Activated effector memory CD4-positive, alpha-beta T cell treated with anti-CD3 and anti-CD28 coated beads, Interleukin-2, amount 50 U/mL, for 16 hours (primary cell): Measurements from ENCODE around the gene OR6C76.
"Not testable (repeated sequence)": the region's sequence is repeated elsewhere in the genome, so short reads cannot be mapped to it uniquely, and the experiment has no call there.

Experiments used
- DNase-seq: peaks from one replicate; pipeline ENCODE4 v3.0.0-alpha.2; 2020

OR6C76 gene

DNA sequence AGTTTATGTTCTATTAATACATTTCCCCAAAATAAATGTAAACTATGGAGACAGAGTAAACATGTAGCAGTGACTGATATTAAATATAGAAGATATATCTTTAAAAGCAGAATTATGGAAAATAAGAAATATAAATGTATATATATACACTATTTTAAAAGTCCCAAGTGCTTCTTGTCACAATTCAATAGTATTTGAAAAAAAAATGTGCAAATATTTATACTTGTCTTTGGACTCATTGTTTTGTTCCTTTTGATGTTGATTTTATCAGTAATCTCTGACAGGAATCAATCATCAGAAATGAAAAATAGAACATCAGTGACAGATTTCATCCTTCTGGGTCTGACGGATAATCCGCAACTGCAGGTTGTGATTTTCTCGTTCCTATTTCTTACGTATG is at the start of gene OR6C76:
TSS of gene OR6C76 (plus strand) at position 301 of the 400 bp plus-strand sequence. CDS start at position 301, 0 bp downstream.
- DNase-seq = no peak

DNA sequence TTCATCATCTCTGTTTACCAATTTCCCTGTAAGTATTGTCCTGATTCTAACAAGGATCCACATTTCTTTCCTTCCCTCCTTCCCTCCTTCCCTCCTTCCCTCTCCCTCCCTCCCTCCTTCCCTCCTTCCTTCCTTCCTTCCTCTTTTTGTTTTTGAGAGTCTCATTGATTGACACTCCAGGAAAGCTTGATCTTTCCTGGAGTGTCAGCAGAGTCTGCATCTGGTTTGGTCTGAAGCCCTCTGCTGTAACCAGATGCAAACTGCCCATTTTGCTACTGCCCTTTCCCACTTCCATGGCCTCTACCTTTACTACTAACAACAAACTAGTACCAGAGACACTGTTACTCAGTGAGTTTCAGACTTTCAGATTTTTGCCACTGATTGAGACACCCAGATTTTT is 40.2 kb upstream of the OR6C76 start:
- DNase-seq = no peak

DNA sequence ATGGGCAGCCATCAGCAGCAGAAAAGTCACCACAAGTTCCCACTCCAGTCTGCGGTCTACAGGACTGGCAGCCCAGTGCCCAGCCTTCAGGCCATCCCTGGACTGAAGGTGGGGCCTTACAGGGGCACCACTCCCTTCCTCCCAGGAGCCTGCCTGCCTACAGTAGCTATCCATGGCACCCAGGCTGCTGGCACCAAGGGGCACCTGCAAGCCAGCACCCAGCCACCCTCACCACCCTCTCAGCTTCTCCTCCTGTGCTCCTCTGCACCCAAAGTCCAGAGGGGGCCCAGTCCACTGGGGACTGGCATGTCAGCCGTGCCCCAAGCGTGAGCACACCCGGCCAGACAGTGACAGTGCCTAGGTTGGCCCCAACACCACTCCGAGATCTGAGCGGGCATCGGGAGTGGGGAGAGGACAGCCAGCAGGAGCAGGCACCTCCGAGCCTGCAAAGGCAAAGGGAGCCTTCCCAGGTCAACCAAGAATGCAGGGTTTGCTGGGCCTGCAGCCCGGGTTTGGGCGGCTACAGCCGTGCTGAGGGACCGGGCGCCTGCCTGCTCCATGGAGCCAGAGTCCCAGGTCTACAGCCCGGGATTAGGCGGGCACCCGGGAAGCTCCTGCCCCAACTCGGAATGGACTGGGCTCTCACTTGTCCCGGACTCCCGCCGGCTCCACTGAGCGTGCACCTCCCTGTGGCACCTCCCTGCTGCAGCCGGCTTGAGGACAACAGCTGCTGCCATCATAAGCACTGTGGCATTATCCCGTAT is 33.8 kb upstream of the OR6C76 start:
- DNase-seq = no peak

DNA sequence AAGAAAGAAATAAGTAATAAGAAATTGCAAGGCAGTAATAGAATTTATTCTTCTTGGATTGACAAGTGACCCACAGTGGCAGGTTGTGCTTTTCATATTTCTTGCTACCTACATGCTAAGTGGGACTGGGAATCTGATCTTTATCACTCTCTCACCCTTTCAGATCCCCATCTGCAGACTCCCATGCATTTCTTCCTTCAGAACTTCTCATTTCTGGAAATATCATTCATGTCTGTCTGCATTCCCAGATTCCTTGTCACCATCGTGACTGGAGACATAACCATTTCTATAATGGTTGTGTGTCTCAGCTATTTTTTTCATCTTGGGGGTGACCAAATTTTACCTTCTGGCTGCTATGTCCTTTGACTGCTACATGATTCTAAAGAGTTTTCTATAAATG is 29.7 kb upstream of the OR6C76 start:
- DNase-seq = no peak

DNA sequence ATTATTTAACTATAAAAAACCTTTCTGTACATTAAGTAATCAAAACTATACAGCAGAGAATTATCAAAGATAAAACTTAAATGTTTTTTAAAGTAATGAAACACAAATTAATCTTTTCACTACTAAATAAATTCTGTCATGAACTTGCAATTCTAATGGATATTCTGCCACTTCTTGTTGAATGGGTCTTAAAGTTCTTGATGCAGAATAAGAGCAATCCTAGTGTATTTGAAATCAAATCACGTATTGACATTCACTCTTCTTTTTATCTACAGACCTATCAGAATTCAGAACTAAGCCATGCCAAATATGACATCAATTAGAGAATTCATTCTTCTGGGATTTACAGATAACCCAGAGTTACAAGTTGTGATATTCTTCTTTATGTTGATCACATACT is 25.8 kb upstream of the OR6C76 start, which contains the start of gene OR6C65:
TSS of gene OR6C65 (plus strand) at position 301 of the 400 bp plus-strand sequence. CDS start at position 301, 0 bp downstream.
- DNase-seq = no peak

DNA sequence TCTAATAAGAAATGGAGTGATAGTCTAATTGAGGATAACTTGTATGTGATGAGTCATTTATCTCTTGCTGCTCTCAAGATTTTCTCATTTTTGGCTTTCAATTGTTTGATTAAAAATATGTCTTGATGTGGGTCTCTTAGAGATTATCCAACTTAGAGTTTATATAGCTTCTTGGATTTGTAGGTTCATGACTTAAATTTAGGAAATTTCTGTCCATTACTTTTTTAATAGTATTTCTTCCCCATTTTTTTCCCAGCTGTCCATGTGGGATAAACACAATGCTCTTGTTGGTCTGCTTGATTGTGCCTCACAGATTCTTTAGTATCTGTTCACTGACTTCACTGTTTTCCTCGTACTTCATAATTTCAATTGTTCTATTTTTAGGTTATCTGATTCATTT is 18.2 kb upstream of the OR6C76 start:
- DNase-seq = no peak

DNA sequence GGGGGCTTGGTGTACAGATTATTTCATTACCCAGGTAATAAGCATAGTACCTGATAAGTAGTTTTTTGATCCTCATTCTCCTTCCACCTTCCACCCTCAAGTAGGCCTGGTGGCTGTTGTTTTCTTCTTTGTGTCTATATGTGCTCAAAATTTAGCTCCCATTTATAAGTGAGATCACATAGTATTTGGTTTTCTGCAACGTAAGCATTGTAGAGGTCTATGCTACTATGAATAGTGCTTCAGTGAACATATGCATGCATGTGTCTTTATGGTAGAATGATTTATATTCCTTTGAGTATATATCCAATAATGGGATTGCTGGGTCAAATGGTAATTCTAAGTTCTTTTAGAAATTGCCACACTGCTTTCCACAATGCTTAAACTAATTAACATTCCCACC is 16.9 kb upstream of the OR6C76 start:
- DNase-seq = not testable (repeated sequence)

DNA sequence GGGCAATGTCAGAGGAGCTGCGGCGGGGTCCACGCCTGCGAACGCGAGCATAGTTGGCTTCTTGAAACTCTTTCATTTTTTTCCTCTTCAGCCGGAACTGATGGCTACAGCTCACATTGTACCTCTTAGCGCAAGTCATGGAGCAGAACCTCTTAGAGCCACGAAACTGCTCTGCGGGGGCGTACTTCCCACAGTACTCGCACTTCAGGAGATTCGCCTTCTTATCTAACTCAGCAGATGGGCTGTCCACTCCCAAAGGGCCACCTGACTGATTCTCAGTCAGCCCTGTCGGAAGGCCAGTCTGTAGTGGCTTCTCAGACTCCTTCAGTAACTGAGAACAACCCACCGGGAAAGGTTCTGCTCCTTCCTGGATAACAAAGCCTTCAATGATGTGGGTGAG is 13.9 kb upstream of the OR6C76 start:
- DNase-seq = not testable (repeated sequence)

DNA sequence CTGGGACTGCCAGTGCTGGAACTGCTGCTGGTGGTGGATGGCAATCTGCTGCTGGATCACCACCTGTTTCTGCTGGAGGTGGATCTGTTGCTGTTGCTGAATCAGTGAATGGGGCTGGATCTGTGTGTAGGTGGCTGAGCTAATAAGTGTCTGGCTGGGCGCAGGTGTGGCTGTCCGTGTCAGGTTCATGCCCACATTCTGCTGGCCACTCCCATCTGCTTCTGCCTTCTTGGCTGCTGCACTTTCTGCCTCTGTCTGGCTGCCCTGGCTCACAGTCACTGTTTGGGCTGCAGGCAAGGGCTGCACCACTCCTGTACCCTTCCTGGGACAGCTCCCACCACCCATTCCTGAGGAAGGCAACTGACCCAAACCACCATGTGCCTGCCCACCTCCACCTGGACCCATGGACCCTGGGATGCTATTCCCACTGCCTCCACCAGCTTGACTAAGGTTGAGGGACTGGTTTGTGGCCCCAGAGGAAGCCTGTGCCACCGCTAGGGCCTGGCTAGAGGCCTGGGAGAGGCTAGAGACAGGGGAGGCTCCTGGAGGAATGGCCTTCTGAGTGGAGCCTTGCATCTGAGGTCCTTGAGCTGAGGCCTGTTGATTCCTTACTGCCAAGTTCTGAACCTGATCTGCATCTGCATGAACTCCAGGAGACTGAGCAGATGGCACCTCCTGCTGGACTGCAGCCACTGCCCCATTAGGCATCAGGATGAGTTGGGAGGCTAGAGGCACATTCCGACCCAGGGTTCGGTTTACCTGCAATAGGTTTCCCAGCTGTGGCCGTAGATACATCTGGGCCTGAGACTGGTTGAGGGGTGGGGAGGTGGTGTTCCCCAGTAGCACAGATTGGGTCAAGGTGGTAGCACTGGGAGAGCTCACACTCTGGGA is 12.3 kb upstream of the OR6C76 start:
- DNase-seq = not testable (repeated sequence)

DNA sequence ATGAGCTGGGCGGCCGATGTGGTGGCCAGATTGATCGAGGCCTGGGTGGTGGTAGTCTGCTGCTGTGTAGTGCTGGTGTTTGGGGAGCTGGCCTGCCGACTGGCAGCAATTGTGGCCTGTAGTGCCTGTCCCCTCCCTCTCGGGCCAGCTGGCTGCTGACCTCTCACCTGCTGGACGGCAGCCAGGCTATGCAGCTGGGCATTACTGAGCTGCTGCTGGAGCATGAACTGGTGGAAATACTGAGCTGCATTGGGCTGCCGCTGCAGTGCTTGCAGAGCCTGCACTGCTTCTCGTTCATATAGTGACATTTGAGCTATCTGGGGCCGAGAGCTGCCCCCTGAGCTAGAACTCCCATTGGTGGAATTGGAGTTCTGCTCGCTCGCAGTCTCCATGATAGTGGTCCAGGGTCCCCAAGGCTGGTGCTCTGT is 11.6 kb upstream of the OR6C76 start:
- DNase-seq = not testable (repeated sequence)

DNA sequence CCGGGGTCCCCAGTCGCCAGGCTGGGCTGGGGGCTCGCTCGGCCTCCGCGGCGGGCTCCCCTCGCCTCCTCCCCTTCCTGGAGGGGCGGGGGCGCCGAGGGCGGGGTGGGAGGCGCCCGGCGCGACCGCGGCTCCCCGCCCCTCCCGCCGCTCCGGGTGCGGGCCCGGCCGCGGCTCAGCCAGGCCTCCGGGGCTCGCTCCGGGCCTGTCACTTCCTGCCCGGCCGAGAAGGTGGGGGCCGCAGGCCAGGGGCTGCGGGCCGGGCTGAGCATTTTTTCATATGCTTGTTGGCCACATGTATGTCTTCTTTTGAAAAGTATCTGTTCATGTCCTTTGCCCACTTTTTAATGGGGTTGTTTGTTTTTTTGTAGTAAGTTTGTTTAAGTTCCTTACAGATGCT is 11.2 kb upstream of the OR6C76 start:
- DNase-seq = not testable (repeated sequence)

DNA sequence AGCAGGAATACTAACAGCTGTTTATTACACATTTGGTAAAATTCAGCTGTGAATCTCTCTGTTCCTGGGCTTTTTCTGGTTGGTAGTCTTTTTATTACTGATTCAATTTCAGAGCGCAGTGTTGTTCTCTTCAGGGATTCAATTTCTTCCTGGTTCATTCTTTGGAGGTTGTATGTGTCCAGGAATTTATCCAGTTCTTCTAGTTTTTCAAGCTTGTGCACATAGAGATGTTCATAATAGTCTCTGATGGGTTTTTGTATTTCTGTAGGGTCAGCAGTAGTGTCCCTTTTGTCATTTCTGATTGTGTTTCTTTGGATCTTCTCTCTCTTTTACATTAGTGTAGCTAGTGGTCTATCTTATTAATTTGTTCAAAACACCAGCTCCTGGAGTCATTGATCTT is 9.1 kb upstream of the OR6C76 start:
- no peak for DNase-seq

DNA sequence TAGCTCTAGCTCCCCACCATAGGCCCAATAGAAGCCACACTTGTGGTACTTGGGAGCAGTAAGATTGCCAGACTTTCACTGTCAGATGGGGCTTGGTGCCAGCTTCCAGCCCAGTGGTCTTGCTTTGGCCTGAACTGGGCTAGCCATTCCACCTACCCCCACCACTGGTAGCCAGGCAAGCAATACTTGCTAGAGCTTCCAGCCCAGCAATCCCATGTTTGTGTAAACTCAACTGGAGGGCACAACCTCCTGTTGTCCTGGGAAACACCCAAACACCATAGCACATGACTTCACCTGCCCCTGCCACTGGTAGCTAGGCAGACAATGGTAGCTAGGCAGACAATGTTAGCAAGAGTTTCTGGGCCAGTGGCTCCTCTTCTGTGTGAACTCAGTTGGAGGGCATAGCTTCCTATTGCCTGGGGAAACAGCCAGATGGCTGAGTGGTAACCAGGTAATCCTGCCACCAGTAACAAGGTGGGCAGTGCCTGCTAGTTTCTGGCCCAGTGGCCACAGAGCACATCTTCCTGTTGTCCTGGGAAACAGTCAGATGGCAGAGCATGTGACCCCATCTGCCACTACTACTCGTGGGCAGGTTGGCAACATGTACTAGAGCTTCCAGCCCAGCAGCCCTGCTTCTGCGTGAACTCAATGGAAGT is 5.6 kb upstream of the OR6C76 start:
- no peak for DNase-seq

DNA sequence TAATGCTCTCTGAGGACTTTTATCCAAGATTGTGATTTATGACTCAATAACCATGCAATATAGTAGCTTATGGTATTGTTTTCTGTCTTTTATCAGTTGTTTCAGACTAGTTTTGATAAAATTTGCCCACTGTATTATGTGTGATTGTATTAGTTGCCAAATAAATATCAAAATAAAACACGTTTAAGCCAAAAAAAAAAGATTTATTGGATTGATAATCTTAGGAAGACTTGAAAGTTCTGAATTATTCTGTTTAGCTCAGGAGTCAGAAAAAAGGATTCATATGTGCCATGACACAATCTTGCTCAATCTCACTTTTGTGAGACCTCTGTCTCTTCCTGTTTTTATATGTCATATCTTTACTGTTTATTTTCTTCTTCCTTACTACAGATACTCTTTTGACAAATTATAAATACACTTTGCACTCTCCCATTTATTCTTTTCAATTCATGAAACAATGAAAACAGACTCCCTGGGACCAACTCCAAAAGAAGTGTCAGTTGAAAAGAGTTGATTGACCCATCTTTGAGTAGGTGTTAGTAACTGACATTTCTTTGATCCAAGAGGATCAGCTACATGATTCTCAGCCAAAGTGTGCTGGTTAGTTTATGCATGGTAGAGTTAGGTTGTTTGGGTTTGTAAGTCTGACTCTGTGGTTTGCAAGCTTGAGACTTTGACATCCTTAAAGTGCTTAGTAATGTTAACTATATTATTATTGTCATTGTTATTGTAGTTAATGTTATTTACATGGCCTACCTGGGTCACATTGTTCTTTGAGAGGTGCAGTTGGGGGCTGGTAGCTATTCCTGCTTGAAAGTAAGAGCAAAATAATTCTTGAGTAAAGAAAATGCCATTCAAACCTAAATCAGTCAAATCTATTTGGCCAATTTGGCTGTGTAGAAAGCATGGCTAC is 2.5 kb downstream of the OR6C76 start:
- DNase-seq = no peak

DNA sequence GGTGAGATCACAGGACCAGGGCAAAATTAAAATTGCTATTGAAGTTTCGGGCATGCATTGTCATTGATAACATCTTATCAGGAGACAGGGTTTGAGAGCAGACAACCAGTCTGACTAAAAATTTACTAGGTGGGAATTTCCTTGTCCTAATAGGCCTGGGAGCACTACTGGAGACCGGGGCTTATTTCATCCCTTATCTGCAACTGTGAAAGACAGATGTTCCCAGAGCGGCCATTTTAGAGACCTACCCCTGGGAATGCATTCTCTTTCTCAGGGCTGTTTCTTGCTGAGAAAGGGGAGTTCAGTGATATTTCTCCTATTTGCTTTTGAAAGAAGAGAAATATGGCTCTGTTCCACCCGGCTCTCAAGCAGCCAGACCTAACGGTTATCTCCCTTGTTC is 15.2 kb downstream of the OR6C76 start:
- not testable (repeated sequence) for DNase-seq

DNA sequence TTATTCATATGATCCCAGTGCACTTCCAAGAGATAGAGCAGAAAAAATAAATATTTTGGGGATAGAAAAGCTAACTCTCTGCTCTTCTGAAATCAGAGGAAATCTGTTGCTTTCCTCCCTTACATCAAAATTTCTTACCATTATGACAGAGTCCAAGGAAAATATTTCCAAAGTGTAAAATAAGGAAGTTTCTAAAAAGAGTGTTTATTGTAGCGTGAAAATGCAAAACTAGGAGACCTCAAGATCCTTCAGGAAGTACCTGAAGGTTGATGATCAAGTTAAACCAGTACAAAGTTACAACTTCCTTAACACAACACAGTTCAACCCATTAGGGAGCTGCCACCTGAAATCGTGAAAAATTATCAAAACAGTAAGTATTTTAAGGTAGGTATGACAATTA is 17.7 kb downstream of the OR6C76 start, which contains the start of gene OR6C2:
TSS of gene OR6C2 (plus strand) at position 301 of the 400 bp plus-strand sequence. CDS start 8,138 bp downstream, outside the sequence.
- no peak for DNase-seq

DNA sequence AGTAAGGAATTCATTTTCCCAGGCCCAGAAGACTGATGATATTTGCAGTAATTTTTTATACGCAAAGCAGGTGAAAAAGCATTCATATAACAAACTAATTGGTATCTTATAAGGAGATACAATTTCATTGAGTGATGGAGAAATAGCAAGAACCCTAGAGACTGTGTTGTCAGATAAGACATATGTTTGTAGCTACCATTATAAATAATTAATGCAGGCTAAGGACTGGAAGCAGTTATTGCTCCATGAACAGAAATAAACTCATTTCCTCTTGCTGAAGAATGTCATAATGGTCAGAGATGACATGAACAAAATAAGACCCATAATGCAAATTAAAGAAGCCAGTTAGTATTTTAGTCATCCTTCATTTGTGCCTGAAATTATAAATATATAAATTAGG is 19.3 kb downstream of the OR6C76 start:
- DNase-seq = no peak

DNA sequence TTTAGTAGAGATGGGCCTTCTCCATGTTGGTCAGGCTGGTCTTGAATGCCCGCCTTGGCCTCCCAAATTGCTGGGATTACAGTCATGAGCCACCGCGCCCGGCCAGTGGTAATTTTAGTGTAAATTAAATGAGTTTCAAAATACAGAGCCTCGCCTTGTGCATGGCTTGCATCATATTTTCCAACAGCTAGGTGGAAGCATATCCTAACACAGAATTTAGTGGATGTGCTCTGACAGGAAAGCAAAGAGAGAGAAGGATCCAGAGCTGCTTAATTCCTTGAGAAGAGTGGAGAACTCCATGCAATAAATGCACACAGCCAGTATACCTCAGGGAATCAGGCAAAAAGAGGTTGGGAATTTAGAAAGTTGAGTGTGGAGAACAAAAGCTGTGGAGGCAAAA is 20.3 kb downstream of the OR6C76 start:
- no peak for DNase-seq

DNA sequence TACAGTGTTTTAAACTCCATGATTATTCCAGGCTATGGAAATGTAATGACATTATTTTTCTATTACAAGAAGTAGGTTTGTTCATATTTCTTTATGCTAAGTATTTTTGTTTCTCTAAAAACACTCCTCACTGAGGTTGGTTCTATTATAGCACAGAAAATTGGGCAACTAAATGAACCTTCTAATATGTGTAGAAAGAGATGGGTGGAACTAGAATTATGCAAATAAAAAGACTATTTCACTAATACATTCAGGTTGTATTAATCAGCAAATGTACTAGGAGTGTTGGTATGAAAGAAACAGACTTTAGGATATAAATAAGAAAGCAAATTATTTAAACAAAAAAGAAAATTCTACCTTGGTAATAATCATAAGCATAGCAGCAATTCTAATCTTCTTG is 22.8 kb downstream of the OR6C76 start:
- no peak for DNase-seq

DNA sequence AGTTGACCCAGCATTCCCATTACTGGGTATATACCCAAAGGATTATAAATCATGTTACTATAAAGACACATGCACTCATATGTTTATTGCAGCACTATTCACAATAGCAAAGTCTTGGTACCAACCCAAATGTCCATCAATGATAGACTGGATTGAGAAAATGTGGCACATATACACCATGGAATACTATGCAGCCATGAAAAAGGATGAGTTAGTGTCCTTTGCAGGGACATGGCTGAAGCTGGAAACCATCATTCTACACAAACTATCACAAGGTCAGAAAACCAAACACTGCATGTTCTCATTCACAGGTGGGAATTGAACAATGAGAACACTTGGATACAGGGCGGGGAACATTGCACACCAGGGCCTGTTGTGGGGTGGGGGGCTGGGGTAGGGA is 38.9 kb downstream of the OR6C76 start:
- not testable (repeated sequence) for DNase-seq

DNA sequence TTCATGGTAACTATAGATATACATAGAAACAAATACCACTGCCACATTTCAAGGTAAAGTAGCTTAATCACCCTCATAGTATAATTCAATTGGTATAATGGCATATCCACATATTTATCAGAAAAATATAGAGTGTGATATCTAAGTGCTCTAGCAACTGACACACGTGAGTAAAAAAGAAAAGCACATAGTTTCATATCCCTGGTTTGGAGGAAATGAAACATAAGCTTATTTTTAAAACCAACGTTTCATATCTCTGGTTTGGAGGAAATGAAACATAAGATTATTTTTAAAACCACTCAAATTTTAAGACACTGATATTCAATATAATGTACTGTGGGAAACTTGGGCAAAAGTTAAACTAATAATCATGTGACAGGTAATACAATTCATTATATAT is 41.8 kb downstream of the OR6C76 start:
- no peak for DNase-seq

DNA sequence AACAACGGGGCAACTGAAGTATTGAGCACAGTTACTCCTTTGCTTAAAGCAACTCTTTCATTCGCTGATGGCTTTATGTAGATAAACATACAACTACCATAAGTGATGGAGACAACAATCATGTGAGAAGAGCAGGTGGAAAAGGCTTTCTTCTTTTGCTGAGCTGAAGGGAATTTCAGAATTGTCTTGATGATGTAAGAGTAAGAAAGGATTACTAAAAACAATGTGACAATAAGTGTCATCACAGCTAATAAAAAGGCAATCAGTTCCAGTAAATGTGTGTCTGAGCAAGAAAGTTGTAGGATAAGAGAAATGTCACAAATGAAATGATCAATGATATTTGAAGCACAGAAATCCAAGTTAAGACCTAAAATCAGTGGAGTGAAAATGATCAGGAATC is 43.2 kb downstream of the OR6C76 start:
- DNase-seq = no peak
